Body of pancreas (tissue), 4 donors: ENCODE measurements around the gene RAB11FIP4.

Source experiments
- POLR2A ChIP-seq, 3 donors: fragments of 450-650 bp; IDR thresholded peaks; one replicate each; pipeline ENCODE4 v1.6.1; 2016; ENCODE audit warnings: antibody characterized with exemption in 3 of 3, mild to moderate bottlenecking in 2 of 3
- TF ChIP-seq, protein P1 (sequence below), 7 experiments: fragments of 450-650 bp in 4 of 7; fragments of 200-600 bp in 3 of 7; sonication (generic) in 3 of 7; IDR thresholded peaks; one replicate each; pipeline ENCODE4 v1.5.1; 2016 to 2019; ENCODE audit warnings: antibody characterized with exemption in 7 of 7

DNA sequence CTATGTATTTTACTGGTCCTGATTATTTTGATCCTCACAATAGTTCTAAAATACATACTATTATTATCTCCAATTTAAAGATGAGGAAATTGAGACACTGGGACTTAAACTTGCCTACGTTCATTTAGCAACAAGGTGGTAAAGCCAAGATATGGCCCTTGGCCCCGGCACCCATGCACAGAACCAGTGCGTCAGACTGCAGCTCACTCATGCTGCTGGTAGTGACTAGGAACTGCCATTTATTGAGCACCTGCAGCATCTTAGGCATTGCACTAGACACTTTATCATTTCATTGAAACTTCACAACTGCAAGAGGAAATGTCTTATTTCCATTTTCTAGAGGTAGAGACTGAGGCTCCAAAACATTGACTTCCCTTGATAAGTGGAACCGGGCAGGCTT is 93.3 kb downstream of the RAB11FIP4 start:
- TF ChIP-seq POLR2A (IDR thresholded peaks at IDR 0.05): no peak
- TF ChIP-seq, protein P1, sequence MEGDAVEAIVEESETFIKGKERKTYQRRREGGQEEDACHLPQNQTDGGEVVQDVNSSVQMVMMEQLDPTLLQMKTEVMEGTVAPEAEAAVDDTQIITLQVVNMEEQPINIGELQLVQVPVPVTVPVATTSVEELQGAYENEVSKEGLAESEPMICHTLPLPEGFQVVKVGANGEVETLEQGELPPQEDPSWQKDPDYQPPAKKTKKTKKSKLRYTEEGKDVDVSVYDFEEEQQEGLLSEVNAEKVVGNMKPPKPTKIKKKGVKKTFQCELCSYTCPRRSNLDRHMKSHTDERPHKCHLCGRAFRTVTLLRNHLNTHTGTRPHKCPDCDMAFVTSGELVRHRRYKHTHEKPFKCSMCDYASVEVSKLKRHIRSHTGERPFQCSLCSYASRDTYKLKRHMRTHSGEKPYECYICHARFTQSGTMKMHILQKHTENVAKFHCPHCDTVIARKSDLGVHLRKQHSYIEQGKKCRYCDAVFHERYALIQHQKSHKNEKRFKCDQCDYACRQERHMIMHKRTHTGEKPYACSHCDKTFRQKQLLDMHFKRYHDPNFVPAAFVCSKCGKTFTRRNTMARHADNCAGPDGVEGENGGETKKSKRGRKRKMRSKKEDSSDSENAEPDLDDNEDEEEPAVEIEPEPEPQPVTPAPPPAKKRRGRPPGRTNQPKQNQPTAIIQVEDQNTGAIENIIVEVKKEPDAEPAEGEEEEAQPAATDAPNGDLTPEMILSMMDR (IDR thresholded peaks at IDR 0.05): no peak
